Hippocampal formation (tissue), 2 donors: ENCODE results near the gene ADH7.
"Not testable (repeated sequence)": the region's sequence is repeated elsewhere in the genome, so short reads cannot be mapped to it uniquely, and the experiment has no call there.

Experiments
- DNase-seq, 2 donors: peaks; one replicate each; lab custom pipeline; 2025; lab: John Stamatoyannopoulos, UW

The ADH7 gene

DNA sequence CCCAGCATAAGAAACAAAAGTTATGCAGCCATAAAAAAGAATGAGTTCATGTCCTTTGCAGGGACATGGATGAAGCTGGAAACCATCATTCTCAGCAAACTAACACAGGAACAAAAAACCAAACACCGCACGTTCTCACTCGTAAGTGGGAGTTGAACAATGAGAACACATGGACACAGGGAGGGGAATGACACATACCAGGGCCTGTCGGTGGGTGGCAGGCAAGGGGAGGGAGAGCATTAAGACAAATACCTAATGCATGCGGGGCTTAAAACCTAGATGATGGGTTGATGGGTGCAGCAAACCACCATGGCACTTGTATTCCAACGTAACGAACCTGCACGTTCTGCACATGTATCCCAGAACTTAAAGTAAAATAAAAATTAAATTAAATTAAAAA, 19.4 kb downstream of the ADH7 start:
- DNase-seq, result not testable (repeated sequence)

DNA sequence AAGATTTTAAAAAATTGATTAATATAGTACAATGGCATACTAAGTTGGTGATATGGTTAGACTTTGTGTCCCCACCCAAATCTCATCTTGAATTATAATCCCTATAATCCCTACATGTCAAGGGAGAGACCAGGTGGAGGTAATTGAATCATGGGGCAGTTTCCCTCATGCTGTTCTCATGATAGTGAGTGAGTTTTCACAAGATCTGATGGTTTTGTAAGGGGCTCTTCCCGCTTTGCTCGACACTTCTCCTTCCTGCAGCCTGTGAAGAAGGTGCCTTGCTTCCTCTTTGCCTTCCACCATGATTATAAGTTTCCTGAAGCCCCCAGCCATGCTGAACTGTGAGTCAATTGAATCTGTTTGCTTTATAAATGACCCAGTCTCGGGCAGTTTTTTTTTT, 20.2 kb downstream of the ADH7 start:
- DNase-seq, result not testable (repeated sequence)

DNA sequence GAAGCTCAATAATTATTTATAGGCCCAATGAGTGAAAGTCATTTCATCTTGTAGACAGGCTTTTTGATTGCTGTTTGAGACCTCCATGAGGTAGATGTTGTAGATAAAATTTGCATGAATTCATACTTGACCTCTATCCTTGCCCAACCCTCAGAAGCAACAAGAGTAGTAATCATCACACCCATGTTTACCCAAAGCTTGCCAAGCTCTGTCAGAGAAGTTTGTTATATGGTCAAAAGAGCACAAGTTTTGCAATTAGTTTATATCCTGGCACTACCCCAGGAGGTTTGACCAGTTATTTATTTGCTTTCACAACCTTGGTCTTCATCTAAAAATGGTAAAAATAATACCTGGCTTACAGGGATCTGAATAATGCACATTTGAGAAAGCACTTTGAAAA, 20.7 kb downstream of the ADH7 start:
- DNase-seq, result no peak

DNA sequence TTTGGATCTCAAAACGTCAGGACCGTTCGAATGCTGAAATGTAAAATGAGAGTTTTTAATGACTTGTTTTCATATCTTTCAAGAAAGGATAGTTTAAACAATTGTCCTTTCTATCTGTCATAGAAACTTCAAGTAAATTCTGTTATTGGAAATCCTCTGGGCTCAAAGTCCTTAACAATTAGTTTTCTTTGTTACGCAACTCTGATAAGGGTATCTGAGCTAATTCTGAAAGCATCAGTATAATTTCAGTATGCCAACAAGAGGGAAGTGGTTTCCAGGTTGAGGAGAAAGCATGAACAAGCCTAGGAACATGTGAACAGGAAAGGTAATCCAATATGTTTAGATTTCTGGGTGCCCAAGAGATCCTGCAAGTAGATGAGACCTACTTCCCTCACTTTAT, 22.0 kb downstream of the ADH7 start:
- DNase-seq, result no peak

DNA sequence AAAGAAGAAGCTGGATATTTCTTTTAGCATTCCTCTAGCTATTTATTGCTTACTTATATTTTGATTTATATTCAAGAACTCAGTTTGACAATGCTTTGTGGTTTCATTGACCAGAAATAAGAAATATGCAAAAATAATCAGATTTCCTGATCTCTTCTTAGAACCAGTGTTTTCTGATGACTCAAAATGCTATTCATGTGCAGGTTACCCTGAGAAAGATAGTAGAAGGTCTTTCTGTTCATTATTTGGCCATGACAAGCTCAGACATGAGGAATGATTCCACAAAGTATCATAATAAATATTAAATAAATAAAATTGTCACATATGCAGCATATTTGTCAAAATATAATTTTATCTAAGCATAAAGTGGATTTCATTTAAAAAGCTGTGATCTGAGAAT, 24.1 kb downstream of the ADH7 start:
- DNase-seq, result no peak

DNA sequence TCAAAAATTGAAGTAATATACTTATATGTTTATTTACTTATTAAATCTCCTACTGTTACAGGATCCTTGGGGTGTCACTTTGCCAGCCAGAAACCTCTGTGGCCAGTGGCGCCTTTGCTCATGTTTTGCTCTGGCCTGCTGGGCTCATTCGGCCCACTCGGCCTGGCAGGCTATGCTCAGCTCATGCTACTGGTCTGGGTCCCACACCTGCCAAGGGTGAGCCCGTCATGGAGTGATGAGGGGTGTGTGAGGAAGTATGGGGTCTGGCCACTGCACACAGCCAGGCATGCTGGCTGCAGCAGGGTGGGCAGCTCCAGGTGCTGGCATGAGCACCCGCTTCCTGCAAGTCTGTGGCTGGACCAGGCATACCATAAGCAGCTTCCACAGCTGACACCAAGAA, 25.1 kb downstream of the ADH7 start:
- DNase-seq, result no peak

DNA sequence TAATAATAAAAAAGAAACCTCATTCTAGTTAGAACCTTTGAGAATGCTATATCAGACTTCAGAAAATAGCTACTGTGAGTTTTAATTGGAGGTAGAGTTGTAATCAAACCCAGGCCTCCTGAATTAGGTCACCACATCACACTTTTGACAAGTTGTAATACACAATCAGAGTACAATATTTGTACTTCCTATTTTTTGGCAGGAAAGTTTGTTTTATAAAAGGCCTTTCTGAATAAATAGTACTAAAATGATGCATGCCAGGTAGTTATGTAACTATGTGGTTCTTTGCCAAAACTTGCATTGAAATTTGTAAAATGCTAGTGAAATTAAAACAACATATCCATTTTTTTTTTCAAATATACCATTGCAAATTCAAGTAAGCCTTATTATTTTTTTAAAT, 26.8 kb downstream of the ADH7 start:
- DNase-seq, result no peak

DNA sequence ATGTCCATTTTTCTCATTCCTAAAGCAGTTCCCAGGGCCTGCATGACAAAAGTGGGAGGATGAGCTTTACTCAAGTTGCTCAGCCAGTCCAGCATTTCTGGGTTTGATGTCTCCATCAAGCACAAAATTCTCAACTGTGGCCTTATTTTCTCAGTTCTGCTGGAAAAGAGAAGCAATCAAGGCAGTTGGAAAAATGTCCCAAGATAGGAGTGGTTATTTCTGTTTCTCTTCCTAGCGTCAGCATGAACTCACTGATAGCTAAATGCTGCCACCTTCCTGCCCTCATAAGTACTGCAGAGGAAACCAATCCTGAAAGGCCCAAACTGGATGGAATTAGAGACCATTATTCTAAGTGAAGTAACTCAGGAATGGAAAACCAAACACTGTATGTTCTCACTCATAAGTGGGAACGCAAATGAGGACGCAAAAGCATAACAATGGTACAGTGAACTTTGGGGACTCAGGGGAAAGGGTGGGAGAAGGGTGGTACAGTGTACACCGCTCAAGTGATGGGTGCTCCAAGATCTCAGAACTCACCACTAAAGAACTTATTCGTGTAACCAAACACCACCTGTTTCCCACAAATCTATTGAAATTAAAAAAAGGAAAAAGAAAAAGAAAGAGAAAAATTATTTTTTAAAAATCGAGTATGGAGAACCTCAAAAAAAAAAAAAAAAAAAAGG, 29.6 kb downstream of the ADH7 start:
- peak; percentile 40 to 67 for DNase-seq

DNA sequence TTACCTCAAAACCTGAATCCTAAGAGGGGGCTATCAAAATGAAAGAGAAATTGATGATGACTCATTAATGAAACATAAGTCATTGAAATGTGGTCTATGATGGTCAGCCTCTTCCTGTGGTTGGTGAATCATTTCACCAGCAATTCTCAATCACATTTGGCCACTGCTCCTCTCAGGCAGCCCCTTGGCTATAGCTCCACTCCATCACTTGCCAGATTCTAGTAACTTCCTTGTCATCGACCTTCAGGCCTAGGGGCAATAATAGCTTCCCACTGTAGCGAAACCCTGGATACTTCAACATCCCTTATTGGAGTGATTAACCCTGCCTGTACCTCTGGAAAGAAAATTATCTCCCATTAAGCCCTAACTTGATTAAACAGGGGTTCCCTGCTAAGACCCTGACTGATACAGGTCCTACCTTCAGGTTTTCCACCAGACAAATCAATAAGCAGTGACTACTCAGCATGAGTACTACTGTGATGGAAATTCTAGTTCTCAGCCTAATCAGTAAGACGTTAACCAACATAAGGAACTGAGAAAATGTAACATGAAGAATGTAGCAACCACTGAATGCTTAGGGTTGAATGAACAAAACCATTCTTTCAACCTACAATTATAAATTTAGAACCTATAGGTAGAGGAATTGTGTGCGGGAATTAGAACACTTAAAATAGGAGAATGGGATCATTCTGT, 30.4 kb downstream of the ADH7 start:
- no peak for DNase-seq

DNA sequence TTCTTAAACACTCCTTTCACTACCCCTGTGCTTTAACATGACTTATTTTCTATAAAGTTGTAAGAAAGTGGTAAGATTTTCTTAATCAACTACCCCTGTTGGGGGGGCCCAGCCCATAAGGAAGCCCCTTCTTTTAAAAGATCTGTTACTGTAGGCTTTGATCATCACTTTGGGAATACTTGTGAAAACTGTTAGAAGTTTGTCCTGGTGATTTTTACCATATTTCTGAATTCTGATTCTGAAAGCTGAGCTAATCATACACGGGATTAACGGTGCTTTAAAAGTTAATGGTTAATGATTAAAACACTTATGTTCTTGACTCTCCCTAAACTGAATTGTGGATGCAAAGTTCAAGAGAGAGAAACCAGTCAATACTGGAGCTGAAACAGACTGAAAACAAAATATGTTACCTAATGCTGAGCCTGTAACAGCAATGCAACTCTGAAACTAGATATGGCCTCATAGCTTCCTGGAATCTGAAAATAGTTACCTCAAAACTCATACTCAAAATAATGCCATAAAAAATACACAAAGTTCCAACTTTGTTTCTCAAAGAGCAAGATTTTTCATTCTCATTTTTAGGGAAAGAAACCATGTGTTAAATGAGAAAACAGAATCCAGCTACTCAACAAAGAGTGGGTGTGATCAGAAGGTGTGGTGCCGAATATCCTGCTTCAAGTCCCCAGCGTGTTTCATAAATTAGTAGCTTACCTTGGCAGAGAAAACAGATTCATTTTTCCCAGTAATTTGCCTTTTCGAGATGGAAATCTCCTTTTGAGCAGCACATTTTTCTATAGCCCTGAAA, 31.6 kb downstream of the ADH7 start:
- DNase-seq, result no peak

DNA sequence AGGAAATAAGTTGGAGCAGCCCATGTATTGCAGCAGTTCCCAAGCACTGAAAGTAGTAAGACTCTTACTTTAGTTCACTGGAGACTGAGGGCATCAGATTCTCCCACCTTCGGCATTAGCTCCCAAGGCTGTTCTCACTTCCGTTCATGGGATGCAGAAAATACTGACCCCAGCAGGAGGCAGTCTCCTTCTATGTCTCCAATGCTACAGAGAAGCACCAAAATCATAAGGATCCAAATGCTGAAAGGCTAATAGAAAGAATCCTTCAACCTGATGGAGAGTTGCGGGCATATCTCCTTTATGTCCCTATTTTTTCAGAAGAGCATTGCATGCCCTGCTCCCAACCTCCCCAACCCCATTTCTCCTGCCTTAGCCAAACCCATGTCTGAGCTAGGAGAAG, 32.4 kb downstream of the ADH7 start:
- DNase-seq, result no peak

DNA sequence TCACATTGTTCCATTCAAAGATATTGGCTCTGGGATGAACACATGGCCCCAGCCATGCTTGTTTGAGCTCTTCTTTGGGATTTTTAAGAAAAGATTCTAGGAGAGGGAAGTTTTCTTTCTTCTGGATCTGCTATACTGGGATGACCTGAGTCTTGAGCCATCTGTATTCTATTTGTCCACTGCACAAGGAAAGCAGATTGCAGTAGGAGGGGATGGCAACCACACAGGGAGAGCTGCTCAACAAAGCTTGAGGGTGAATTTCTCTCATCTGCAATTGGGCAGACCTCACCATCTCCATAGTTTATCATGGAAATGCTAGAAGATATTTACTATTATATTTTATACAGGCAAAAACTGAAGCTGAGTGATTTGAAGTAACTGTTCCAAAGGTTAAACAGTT, 34.3 kb downstream of the ADH7 start:
- DNase-seq, result no peak

DNA sequence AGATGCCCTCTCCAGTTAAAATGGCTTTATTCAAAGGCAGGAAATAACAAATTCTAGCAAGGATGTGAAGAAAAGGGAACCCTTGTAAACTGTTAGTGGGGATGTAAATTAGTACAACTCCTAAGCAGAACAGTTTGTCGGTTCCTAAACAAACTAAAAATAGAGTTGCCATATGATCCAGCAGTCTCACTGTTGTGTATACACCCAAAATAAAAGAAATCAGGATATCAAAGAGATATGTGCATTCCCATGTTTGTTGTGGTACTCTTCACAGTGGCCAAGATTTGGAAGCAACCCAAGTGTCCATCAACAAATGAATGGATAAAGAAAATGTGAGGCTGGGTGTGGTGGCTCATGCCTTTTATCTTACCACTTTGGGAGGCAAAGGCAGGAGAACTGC, 36.1 kb downstream of the ADH7 start:
- no peak for DNase-seq

DNA sequence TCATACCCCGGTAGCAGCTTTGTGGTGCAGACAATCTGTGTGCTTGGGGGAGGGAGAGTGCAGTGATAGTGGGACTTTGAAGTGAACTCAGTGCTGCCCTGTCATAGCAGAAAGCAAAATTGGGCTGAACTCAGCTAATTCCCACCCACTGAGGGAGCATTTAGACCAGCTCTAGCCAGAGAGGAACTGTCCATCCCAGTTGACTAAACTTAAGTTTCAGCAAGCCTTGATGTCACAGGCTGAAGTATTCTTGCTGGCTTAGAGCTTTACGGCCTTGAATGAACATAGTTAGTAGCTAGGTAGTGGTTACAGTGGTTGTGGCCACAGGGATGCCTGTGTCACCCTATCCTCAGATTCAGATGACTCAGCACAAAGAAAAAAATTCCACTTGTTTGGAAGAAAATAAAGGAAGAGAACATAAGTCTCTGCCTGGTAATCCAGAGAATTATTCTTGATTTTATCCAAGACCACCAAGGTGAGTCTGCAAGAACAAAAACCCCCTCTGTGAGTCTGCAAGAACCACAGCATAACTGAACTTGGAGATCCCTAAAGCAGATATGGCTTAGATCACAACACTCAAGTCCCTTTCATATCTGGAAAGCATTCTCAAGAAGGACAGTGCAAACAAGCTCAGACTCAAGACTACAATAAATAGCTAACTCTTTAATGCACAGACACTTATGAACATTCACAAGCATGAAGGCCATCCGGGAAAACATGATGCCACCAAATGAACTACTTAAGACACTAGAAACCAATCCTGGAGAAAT, 39.4 kb downstream of the ADH7 start:
- no peak for DNase-seq

DNA sequence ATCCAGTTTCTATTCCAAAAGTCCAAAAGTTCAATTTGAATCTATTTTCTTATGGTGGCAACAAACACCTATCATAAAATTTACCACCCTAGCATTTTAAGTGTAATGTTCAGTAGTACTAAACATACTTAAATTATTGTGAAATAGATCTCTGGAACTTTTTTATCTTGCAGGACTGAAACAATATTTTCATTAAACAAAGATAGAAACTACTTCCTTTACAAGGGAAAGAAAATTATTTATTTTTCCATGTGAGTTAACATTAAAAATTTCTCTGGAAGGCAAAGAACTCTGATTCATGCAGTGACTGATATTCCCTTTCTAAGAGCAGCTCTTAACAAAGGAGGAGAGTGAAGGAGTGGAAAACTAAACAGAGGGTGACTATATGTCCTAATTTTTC, 40.2 kb downstream of the ADH7 start:
- DNase-seq, result no peak

DNA sequence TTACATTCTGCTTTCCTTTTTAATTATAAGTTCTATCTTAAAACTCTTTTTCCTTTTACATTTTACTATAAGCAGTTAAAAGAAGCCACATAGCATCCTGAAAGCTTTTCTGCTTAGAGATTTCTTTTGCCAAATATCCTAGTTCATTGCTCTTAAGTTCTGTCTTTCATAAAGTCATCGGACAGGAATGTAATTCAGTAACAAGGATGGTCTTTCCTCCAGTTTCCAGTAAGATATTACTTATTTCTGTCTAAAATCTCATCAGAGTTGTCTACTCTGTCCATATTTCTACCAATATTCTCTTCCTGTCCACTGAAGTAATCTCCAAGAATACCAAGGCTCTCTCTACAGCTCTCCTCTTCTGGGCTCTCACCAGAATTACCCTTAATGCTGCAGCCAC, 45.1 kb downstream of the ADH7 start:
- no peak for DNase-seq

DNA sequence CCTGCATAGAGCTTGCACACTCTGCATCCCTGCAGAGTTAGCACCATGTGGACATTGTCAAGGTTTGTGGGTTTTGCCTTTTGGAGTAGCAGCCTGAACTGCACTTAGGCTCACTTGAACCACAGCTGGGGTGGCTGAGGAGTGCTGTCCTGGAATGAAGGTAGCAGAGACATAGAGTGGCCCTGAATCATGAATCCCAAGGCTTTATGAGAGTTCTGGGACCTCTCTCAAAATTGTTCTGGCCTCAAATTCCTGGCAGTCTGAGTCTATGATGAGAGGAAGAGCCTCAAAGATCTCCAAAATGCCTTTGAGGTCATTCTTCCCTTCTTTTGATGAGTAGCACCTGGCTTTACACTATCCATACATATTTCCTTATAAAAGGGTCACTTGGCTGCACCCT, 45.5 kb downstream of the ADH7 start:
- DNase-seq, result no peak

DNA sequence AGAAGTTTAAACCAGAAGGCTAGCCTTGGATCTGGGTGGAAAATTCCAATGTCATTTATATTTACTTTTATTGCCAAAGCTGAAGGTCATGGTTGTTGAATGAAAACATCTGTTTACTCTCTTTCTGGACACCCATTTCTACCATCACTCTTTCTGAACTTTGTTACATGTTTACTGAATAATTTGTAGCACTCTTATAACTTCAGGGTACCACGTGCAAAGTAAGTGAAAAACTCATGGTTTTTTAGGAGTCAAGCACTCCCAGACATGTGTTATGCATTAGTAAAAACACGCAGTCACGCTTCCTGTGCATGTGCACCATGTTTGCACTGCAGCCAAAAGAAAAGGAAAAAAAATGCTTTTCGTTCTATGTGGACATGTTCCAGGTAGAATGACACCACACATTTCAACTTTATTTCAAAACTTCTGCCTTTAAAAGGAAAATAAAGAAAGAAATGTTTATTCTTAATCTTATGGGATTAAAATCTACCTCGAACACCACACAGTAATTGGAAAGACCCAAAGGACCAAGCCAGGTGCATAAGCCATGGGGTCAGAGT, 51.2 kb downstream of the ADH7 start:
- no peak for DNase-seq

DNA sequence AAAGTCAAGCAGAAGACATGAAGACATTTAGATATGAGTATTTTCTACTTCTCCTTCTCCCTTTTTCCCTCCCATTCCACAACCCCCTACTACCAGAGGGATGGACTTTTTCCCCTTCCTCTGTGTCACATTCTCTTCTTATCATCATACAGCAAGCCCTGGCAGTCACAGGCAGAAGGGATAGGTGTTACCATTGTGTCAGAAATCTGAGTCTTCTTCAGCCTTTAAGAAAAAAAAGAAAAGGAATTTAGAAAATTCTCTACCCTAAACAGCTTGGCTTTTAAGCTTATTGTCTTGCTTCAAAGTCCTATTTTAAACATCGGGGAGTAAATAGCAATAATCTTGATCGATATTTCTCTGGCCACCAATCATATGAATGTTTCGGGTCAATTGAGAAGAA, 51.7 kb downstream of the ADH7 start:
- DNase-seq, result no peak

DNA sequence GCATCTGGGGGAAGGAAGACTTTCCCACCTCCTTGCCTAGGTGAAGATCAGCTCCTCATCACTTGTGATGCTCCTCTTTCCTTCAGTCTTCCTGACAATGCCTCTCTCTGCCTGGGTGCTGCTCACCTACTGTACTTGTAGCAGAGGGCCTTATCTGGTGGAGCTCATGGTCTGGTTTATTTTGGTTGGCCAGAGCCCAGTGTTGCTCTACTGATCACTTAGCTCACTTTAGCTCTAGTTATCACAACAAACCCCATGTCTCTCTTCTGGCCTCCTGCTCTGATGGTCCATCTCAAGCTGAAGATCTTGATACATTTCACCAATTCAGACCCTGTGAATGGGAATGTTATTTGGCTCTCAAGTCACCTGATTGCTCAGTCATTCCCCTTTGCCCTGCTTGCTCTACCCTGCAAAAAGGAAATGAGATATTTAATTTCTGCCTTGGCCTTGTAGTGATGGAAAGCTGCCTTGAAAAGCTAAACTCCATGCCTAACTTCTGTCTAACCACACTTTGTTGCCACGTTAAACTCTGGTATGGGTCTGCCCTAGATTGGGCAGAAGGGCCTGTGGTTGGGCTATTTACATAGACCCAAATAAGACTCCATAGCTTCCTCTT, 52.3 kb downstream of the ADH7 start:
- DNase-seq, result no peak

DNA sequence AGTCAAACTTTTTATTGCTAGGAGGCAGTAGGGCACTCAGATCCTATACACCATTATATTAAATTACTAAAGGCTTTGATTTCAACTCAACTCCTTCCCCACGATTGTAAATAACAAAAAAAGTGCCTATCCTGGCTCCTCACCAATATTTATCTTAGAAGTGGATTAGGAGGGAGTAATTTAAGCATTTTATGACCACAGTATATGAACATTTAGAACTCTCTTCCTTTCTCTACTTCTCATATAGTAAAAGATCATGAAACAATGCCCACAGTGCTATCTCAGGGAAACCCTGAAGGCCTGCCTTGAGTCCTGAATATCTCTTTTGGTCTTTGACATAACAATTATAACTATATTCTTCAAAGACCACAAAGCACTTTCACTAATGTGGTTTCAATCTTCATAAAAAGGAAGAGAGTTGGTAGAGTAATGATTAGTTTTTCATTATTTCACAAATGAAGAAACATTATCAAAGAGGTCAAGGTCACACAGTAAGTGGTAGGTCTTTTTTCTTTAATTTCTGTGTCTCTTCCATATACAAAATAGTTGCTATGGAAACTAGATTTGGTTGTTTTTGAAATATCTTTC, 53.5 kb downstream of the ADH7 start:
- DNase-seq, result no peak
